ENCODE measurements around the gene GPLD1.

GPLD1 gene

GRCh38 chr6:24501914-24502313, 12.5 kb upstream of the GPLD1 start:
- TF ChIP-seq CTCF (IDR thresholded peaks at IDR 0.05; ENCODE audit: control extremely low read depth, extremely low read depth, low read depth, missing control alignments): no peak
- no peak for DNase-seq (ENCODE audit: extremely low spot score)

DNA sequence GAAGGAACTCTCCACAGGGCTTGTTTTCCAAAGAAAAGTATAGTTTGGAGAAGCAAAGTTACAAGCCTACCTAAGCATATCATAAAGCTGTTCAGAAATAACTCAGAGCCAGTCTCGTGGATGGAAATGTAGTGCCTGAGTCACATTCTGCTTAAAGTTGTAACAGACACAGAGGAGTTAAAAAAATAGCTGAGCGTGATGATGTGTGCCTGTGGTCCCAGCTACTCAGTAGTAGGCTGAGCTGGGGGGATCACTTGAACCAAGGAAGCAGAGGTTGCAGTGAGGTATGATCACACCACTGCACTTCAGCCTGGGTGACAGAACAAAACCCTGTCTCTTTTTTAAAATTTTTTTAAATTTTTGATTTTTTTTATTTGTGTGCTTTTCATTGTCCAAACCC, 12.0 kb upstream of the GPLD1 start:
- TF ChIP-seq CTCF (IDR thresholded peaks at IDR 0.05; ENCODE audit: control extremely low read depth, extremely low read depth, low read depth, missing control alignments): no peak
- ChIA-PET POLR2A (no interaction called here), CTCF (interaction anchor here (0.7 to 1.7 kb wide), 5 partner anchors 10 to 83 kb away, joined by 3 to 4 read pairs (median 4); no protein-coding TSS in a partner anchor)
- no peak for DNase-seq (ENCODE audit: extremely low spot score)

More at GRCh38 chr6:24501914-24502313, 12.5 kb upstream of the GPLD1 start:
- ChIA-PET CTCF (interaction anchor here (0.9 to 1.7 kb wide), 5 partner anchors 10 to 19 kb away, joined by 3 to 4 read pairs (median 4); no protein-coding TSS in a partner anchor), POLR2A (no interaction called here)

DNA sequence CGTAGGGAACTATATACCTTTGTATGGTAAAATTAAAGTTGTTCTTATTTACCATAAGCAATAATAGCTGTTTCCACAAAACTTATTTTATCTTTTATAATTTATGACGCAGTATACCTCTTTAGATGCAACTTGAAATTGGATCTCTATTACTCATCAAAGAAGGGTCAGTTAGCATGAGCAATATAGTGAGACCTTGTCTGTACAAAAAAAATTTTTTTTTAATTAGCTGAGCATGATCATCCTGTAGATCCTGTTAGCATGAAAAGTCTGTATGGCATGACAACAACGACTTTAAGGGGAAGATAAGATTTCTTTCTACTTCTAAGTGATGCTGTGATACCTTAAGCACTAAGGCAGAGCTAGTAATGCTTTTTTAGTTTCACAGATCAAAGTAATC, 11.3 kb upstream of the GPLD1 start:
- ChIA-PET CTCF (interaction anchor here (0.7 to 11.8 kb wide), 5 partner anchors 9 to 83 kb away, joined by 3 to 127 read pairs (median 3); no protein-coding TSS in a partner anchor), POLR2A (no interaction called here)
- TF ChIP-seq CTCF (IDR thresholded peaks at IDR 0.05; ENCODE audit: control extremely low read depth, extremely low read depth, low read depth, missing control alignments): no peak
- no peak for DNase-seq (ENCODE audit: extremely low spot score)

DNA sequence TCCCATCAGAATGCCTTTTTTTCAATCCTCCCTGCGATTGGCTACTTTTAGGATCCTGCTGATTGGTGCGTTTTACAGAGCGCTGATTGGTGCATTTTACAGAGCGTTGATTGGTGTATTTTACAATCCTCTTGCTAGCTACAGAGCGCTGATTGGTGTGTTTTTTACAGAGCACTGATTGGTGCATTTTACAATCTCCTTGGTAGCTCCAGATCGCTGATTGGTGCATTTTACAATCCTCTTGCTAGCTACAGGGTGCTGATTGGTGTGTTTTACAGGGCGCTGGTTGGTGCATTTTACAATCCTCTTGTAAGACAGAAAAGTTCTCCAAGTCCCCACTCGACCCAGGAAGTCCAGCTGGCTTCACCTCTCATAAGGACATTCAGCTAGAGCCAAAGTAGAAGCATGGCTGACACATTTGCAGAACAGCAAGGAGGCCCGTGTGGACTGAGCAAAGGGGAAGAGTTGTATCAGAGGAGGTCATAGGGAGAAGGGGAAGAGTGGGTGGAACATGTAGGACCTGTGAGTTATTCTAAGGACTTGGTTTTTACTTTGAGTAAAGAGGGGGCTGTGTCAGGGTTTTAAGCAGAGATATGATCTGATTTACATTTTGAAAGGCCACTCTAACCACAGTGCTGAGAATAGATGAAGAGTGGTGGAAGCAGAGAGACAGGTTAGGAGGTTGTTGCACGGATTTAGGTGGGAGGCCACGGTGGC, 8.0 kb upstream of the GPLD1 start:
- POLR2A ChIA-PET: no interaction called here
- CTCF ChIA-PET: interaction anchor here (0.7 to 11.8 kb wide), 6 partner anchors 11 to 50 kb away, joined by 3 to 127 read pairs (median 5); no protein-coding TSS in a partner anchor
- DNase-seq (ENCODE audit: extremely low spot score): peak; percentile 61
- TF ChIP-seq CTCF (IDR thresholded peaks at IDR 0.05; ENCODE audit: control extremely low read depth, extremely low read depth, low read depth, missing control alignments): no peak

GRCh38 chr6:24494821-24495795, 5.7 kb upstream of the GPLD1 start, which contains the start of gene ALDH5A1:
Gene ALDH5A1 (plus strand): TSS chr6:24494969. CDS start chr6:24494997, 28 bp downstream.
- CTCF ChIA-PET: interaction anchor here (0.8 to 11.8 kb wide), 24 partner anchors 9 to 548 kb away, joined by 3 to 127 read pairs (median 4); no protein-coding TSS in a partner anchor
- TF ChIP-seq CTCF (IDR thresholded peaks at IDR 0.05; ENCODE audit: control extremely low read depth, extremely low read depth, low read depth, missing control alignments): peak; percentile 53
- POLR2A ChIA-PET: interaction anchor here (1.0 to 1.3 kb wide), 2 partner anchors 18 to 22 kb away, joined by 3 to 5 read pairs; no protein-coding TSS in a partner anchor
- DNase-seq (ENCODE audit: extremely low spot score): peak; percentile 82

Measured in GM10248 (cell line).